ENCODE results near the gene EFNA1.
A peak's percentile ranks its signal among the peaks of the same experiment; 100 is the strongest.
"Not testable (repeated sequence)": the region's sequence is repeated elsewhere in the genome, so short reads cannot be mapped to it uniquely, and the experiment has no call there.

Gene EFNA1

GRCh38 chr1:155160128-155160527, 32.5 kb downstream of the EFNA1 start:
- DNase-seq = no peak

- DNase-seq = not testable (repeated sequence)
These were observed 35.0 kb downstream of the EFNA1 start for GRCh38 chr1:155162631-155163030.

DNA sequence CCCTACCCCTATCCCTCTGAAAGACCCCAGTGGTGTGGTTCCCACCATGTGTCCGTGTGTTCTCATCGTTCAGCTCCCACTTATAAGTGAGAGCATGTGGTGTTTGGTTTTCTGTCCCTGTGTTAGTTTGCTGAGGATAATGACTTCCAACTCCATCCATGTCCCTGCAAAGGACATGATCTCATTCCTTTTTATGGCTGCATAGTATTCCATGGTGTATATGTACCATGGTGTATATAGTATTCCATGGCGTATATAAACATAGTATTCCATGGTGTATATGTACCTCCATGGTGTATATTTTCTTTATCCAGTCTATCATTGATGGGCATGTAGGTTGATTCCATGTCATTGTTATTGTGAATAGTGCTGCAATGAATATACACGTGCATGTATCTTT, 36.1 kb downstream of the EFNA1 start:
- DNase-seq = not testable (repeated sequence)

DNA sequence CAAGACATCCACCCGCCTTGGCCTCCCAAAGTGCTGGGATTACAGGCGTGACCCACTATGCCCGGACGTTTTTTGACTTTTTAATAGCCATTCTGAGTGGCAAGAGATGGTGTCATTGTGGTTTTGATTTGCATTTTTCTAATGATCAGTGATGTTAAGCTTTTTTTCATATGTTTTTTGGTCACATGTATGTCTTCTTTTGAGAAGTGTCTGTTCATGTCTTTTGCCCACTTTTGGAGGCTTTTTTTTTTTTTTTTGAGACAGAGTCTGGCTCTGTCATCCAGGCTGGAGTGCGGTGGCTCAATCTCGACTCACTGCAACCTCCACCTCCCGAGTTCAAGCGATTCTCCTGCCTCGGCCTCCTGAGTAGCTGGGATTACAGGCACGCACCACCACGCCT, 36.9 kb downstream of the EFNA1 start:
- not testable (repeated sequence) for DNase-seq

DNA sequence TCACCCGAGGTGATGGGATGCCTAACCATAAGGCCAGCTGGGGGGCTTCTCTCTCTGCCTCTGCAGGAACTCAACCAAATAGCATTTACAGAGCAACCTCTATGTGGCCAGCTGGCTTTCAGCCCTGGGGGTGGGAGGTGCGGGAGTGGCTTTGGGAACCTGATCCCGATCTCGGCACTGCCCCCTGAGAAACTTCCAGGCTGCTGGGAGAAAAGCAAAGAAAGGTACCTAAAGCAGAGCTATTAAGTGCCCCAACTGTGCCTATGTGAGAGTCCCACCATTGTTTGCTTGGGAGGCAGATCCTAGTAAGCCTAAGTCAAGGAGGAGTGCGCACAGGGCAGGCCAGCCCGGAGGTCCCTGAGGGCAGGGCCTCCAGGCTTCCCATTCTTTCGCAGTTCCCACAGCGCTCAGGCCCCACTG, 38.4 kb downstream of the EFNA1 start:
- DNase-seq = no peak

- no peak for DNase-seq
These were observed 38.9 kb downstream of the EFNA1 start for GRCh38 chr1:155166471-155167165.

DNA sequence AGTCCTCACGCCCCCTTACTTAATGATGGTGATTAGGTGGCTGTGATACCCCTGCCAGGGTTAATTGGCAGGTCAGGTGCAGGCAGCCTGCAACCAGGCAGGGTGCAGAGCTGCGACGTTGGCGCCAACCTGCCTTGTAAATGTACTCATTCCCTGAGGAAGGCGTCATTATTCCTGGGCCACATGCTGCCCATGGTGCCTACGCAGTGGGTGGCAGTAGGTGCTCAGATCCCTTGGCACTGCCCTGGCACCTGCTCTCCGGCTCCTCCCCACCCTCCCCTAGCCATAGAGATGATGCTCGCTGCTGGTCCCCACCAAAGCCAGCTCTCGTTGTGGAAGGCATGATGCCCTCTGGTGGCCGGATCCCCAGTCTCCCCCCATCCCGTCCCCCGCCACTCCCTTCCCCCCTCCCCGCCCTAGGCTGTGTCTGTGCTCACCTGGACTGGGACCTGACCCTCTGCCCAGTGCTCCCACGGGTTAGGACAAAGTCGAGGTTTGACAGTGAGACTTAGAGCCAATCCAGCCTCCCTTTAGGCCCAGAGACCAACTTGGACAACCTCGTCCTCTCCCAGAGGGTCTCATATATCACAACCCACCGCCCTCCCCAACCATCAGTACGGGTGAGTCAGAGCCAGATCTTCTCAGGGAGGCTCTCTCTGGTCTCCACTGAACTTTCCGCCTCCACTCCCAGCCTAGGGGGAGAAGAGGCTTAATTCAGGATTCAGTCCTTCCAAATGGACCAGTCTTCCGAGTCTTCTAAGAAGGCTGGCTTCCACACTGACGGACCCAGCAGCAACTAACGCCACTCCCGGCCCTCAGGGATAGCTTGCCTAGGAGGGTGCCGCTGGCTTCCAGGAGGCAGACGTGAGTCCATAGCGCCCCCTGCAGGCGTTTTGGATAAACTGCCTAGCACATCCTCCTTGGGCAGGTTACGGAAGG, 39.8 kb downstream of the EFNA1 start:
- peak; percentile 92 for DNase-seq

GRCh38 chr1:155168105-155168445, 40.4 kb downstream of the EFNA1 start:
- DNase-seq = not testable (repeated sequence)

- DNase-seq = no peak
These were observed 41.0 kb downstream of the EFNA1 start for GRCh38 chr1:155168456-155169210.

- DNase-seq = no peak
These were observed 41.9 kb downstream of the EFNA1 start for GRCh38 chr1:155169541-155169940.

GRCh38 chr1:155170101-155170785, 42.6 kb downstream of the EFNA1 start:
- no peak for DNase-seq

DNA sequence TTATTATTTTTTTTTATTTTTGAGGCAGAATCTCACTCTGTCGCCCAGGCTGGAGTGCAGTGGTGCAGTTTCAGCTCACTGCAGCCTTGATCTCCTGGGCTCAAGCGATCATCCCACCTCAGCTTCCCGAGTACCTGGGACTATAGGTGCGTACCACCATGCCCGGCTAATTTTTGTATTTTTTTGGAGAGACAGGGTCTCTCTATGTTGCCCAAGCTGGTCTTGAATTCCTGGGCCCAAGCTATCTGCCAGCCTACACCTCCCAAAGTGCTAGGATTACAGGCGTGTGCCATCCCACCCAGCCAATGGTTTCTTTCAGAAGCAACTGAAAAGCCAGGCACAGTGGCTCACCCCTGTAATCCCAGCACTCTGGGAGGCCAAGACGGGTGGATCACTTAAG, 43.1 kb downstream of the EFNA1 start:
- no peak for DNase-seq

DNA sequence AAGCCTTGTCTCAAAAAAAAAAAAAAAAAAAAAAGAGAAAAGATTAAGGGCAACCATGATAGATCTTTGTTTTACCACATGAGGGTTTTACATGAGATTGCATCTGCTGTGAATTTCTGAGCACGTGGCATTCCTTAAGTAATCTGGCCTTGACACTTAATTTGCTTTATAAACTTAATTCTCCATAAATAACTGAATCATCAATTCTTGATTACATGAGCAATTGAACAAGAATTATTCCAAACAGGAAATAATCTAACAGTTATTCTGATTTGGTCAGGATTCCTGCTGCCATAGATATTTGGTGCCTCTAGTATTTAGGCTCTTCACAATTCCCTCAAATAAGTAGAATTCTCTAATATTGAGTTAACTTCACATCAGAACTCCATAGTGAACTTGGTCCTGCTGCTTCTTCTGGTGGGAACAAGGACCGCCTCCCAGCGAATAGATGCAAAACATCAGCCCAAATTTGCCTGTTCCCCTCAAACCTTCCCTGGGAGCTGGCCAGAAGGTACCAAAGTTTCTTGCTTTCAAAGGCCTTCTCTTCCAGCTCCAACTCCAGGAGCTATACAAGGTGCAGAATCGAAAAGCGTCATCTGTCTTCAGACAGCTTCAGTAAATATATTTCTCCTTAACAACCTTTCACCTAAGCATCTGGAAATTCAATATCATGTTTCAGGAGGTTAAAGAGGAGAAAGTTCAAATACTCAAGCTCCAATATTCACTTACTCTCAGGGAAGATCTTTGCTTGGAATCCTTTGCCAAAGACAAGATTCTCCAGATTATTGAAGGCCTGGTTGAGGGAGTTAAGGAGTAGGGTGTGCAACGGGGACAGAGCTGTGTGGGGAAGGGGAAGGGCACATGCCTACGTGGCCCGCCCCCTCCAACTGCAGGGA, 44.4 kb downstream of the EFNA1 start:
- DNase-seq = no peak

DNA sequence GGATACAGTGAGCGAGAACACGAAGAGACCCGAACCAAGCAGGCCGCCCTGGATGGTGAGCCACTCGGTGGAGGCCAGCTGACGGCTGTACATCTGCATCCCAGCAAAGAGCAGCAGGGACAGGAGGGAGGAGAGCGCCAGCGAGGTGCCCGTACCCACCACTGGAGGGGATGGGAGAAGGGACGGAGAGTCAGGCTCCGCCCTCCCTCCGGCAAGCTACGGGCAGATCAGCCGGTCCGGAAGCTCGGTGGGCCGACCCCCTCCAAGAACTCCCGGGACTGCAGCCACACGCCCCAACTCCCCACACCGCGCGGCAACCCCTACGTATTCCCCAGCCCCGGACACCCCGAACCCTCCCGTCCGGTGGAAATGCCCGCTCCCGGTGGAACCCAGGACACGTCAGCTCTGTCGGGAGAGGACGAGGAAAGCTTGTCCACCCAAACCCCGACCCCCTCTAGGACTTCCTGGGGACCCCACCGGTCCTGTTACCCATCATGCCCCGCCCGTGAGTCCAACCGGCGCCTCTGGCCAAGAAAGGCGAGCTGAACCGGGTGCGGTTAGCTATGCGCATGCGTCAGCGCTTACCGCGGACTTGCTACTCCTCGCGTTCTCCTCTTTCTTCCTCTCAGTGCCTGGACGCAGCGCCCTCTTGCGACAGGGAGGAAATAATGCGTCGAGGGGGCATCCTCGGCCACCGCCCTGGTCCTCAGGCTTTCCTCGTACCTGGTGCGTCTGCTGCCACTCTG, 45.2 kb downstream of the EFNA1 start, which contains the start of gene KRTCAP2:
KRTCAP2 (minus strand) TSS at position 573 of the 746 bp plus-strand sequence; CDS start at position 493, 80 bp downstream.
- DNase-seq = peak; percentile 95

DNA sequence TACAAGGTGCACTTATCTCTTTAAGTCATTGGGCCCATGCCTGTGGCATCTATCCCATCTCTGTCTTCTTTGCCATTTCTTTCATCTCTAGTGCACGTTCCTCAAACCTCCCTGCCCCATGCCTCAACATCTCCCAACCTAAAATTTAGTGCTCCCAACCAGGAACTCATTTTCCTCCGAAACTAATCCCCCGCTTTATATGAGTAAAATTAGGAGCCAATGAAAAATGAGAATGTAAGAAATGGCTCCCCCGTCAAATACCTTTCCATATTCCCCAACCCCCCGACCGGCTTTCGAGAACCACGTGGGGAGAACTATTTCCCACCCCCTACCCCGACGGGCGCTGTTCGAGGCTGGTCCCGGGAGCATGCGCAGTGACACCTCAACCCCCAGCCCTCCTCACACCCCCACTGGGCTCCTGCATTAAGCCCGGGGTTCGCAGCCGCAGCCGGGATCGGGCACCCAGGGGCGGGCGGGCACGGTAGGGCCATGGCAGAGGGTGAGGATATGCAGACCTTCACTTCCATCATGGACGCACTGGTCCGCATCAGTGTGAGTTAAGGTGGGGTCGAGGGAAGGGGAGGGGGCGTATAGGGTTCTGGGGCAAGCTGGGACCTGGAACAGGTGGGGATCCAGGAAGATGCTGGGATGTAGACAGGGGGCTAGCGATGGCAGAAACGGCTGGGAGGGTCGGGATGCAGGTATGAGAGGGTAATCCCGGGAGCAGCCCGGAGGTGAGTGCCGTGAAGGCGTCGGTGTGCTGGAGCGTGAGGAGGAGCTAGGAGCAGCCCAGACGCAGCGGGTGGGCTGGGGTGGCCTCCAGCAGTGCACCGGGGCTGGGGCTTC, 46.0 kb downstream of the EFNA1 start, which contains the start of gene TRIM46:
TRIM46 (plus strand) TSS at position 372 of the 846 bp plus-strand sequence; CDS start at position 490, 118 bp downstream.
- peak; percentile 44 for DNase-seq

DNA sequence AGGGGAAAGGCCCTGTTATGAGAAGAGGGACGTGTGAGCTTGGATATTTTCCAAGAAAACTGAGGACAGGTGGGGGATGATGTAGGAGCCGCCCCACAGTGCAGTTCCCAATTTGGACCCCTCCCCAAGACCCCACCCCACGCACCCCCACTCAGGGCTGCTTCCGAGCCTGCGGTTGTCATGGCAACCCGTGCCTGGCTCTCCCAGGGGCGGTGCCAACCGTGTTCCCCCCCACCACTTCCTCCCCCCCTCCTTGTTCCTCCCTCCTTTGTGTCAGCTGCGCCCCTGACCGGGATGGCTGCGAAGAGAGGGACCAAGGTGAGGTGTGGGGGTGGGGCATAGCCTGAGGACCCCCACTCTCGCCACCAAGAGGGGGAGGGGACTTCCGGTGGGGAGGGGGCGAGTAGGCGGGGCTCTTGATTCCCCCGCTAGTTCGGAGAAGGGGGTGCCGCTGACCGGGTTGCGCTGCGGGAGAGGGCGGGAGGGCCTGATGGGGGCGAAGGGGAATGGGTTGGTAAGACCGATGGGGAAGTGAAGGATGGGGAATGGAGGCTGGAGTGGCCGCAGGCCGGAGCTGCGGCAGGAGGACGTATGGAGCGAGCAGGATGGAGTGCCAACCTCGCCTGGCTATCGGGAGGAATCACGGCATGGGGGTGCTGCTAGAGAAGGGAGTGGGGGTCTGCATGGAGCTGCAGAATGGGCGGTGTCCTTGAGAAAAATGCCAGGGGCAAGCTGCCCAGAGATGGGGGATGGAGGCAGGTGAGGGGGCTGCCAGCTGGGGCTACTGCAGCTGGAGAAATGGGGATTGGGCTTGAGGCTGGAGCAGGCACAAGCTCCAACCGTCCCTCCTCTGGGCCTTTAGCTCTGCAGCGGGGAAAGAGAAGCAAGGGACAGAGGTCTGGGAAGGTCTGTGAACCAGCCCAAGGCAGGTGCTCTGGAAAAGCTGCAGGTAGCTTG, 46.9 kb downstream of the EFNA1 start:
- DNase-seq = peak; percentile 67

DNA sequence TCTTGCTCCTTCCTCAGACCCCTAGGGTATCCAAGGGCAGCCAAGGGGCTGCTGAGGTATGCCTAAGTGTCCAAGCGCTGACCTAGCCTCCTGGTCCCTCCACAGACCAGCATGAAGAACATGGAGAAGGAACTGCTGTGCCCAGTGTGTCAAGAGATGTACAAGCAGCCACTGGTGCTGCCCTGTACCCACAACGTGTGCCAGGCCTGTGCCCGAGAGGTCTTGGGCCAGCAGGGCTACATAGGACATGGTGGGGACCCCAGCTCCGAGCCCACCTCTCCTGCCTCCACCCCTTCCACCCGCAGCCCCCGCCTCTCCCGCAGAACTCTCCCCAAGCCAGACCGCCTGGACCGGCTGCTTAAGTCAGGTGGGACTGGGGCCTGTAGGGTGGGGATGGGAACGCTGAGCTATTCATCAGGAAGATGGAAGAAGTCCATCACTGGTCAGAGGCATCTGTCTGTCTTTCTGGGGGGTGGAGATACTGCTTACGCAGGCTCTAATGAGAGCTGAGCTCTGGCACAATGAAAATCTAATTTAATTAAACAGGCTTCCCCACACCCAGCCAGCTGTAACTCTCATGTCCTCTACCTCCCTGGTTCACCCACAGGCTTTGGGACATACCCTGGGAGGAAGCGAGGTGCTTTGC, 47.7 kb downstream of the EFNA1 start:
- no peak for DNase-seq

DNA sequence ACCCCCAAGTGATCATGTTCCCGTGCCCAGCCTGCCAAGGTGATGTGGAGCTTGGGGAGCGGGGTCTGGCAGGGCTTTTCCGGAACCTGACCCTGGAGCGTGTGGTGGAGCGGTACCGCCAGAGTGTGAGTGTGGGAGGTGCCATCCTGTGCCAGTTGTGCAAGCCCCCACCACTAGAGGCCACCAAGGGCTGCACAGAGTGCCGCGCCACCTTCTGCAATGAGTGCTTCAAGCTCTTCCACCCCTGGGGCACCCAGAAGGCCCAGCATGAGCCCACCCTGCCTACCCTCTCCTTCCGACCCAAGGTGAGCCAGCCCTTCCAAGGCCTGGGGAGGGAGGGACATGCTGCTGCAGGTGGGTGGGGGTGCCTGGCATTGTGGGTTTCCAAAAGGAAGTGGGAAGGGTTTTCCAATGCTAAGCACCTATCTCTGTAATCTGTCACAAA, 48.3 kb downstream of the EFNA1 start:
- DNase-seq = peak; percentile 25

Data from NCI-H2107 (cell line).